HepG2 (cell line): ENCODE results near the gene KAT6B. TPM values are rescaled to one million over a fixed set of nuclear protein-coding genes. Genes with fewer than 3 reads are reported as not detected.

Experiments
- ATAC-seq: fragments of 200-7000 bp; cut with Tn5 transposase; 3 replicates; pipeline ENCODE4 v1.9.1; 2020; ENCODE audit warnings: mild to moderate bottlenecking, moderate library complexity
- BruUV-seq: library from RNA; stranded (reverse); fragments of 400-500 nt; replicated peaks from 2 replicates; lab custom pipeline; 2021; lab: Mats Ljungman, UMichigan
- CTCF ChIA-PET: fragments of 300-600 bp; formaldehyde crosslinking; extraction: SDS; loops from one replicate; lab custom pipeline; 2021; ENCODE audit warnings: low total read pairs, inconsistent platforms, low intra/inter-chr PET ratio; lab: Yijun Ruan, JAX
- POLR2A ChIA-PET: fragments of 350-600 bp; sonication (Branson Sonifier 250); formaldehyde crosslinking; loops from one replicate; lab custom pipeline; 2020; ENCODE audit warnings: antibody characterized with exemption, inconsistent platforms; lab: Yijun Ruan, JAX
- DNase-seq: peaks from one replicate; pipeline ENCODE4 v3.0.0-alpha.2; 2015; ENCODE audit warnings: low spot score
- FAIRE-seq: peaks from 3 replicates; lab custom pipeline; 2011; peaks lifted over from hg19 to GRCh38; lab: Jason Lieb, UNC
- H2AFZ ChIP-seq: one replicate; pipeline ENCODE4 v1.6.1; 2011; ENCODE audit warnings: low read length, inconsistent platforms
- H3K27ac ChIP-seq: fragments of 300-600 bp; 3 replicates; pipeline ENCODE4 v1.8.0; 2011; ENCODE audit warnings: mixed run types, mild to moderate bottlenecking, mixed read lengths, low read length, inconsistent platforms; ENCODE audit not compliant: insufficient read depth; ENCODE audit errors: extremely low read length
- H3K27me3 ChIP-seq, 2 experiments: fragments of 200-600 bp in 1 of 2; 2 replicates in 1 of 2; 3 replicates in 1 of 2; pipeline versions ENCODE4 v1.6.0 to v1.8.0; 2011; ENCODE audit warnings: low read length in 2 of 2, mild to moderate bottlenecking in 2 of 2, moderate library complexity in 2 of 2, inconsistent platforms in 1 of 2; ENCODE audit not compliant: insufficient read depth in 2 of 2, control insufficient read depth in 1 of 2
- H3K36me3 ChIP-seq, 2 experiments: fragments of 200-600 bp in 1 of 2; replicated peaks in 1 of 2; 2 replicates in 1 of 2; 3 replicates in 1 of 2; pipeline versions ENCODE4 v1.5.1 to v1.8.0; 2011; ENCODE audit warnings: low read length in 2 of 2, inconsistent platforms in 1 of 2; ENCODE audit not compliant: insufficient read depth in 2 of 2, control insufficient read depth in 1 of 2
- H3K4me1 ChIP-seq: 2 replicates; pipeline ENCODE4 v1.5.1; 2012; ENCODE audit warnings: low read length, inconsistent platforms; ENCODE audit not compliant: insufficient read depth
- H3K4me2 ChIP-seq: 2 replicates; pipeline ENCODE4 v1.6.0; 2011; ENCODE audit warnings: low read depth, low read length, inconsistent platforms
- H3K4me3 ChIP-seq, 3 experiments: fragments of 200-600 bp in 1 of 3; sonication (generic), shearing (Covaris generic) in 1 of 3; replicated peaks in 1 of 3; 2 replicates each; pipeline ENCODE4 v1.5.1; 2011 to 2016; ENCODE audit warnings: low read length in 3 of 3, inconsistent platforms in 2 of 3, low read depth in 2 of 3, mild to moderate bottlenecking in 2 of 3, control low read depth in 1 of 3, mixed read lengths in 1 of 3; ENCODE audit not compliant: insufficient read depth in 1 of 3
- H3K79me2 ChIP-seq: one replicate; pipeline ENCODE4 v1.6.1; 2011; ENCODE audit warnings: low read length, inconsistent platforms; ENCODE audit not compliant: insufficient read depth
- H3K9ac ChIP-seq: 2 replicates; pipeline ENCODE4 v1.6.0; 2011; ENCODE audit warnings: mild to moderate bottlenecking, low read depth, low read length, inconsistent platforms; ENCODE audit not compliant: insufficient read depth
- H3K9me3 ChIP-seq: 2 replicates; pipeline ENCODE4 v1.5.1; 2012; ENCODE audit warnings: mild to moderate bottlenecking, low read length
- H4K20me1 ChIP-seq: 2 replicates; pipeline ENCODE4 v1.6.0; 2011; ENCODE audit warnings: inconsistent platforms, mild to moderate bottlenecking, low read length, moderate library complexity; ENCODE audit not compliant: insufficient read depth
- GMEB2 ChIP-seq: IDR thresholded peaks from 2 replicates; pipeline ENCODE4 v1.6.1; 2016; ENCODE audit warnings: missing biosample characterization, missing genetic modification reagents, low read depth
- JARID2 ChIP-seq: sonication (generic); formaldehyde crosslinking; IDR thresholded peaks from 2 replicates; pipeline ENCODE4 v1.8.1; 2023; ENCODE audit warnings: missing genetic modification reagents, inconsistent platforms; ENCODE audit not compliant: insufficient replicate concordance
- KLF6 ChIP-seq: IDR thresholded peaks from 2 replicates; pipeline ENCODE4 v1.8.0; 2016; ENCODE audit warnings: missing biosample characterization, missing genetic modification reagents
- MXI1 ChIP-seq: IDR thresholded peaks from 3 replicates; pipeline ENCODE4 v1.6.1; 2012; ENCODE audit warnings: low read depth, low read length, inconsistent platforms, borderline replicate concordance
- NCOA1 ChIP-seq: sonication (generic); formaldehyde crosslinking; IDR thresholded peaks from 2 replicates; pipeline ENCODE4 v1.9.0; 2021; ENCODE audit warnings: missing genetic modification reagents
- SUZ12 ChIP-seq: fragments of 150-350 bp; IDR thresholded peaks from 2 replicates; pipeline ENCODE4 v1.6.1; 2014; ENCODE audit warnings: low read depth, low read length
- ZNF367 ChIP-seq: sonication (generic); formaldehyde crosslinking; IDR thresholded peaks from 2 replicates; pipeline ENCODE4 v1.4.0; 2020; ENCODE audit warnings: missing genetic modification reagents, borderline replicate concordance
- ZNF609 ChIP-seq: sonication (generic); formaldehyde crosslinking; IDR thresholded peaks from 2 replicates; pipeline ENCODE4 v1.4.0; 2020; ENCODE audit warnings: mild to moderate bottlenecking, missing genetic modification reagents, borderline replicate concordance
- ZNF687 ChIP-seq: sonication (generic); formaldehyde crosslinking; IDR thresholded peaks from 2 replicates; pipeline ENCODE4 v1.5.1; 2020; ENCODE audit warnings: mild to moderate bottlenecking, missing genetic modification reagents, moderate library complexity
- WGBS: methylation state at CpG from one replicate; pipeline ENCODE4 v1.1.6; 2017; ENCODE audit warnings: low lambda C conversion rate; 5-methylcytosine and 5-hydroxymethylcytosine counted together
- in situ Hi-C: cut with HindIII; loops from 2 replicates; pipeline ENCODE4 v1.10.0; 2017; ENCODE audit warnings: low pct_unique_long_range_greater_than_20kb; ENCODE audit not compliant: extremely low pct_ligation_motif_present
- intact Hi-C: fragments of 100-400 bp; cut with micrococcal nuclease; formaldehyde crosslinking; loops from one replicate; pipeline ENCODE4 v1.10.0; 2022; ENCODE audit not compliant: unreplicated experiment
- polyA plus RNA-seq, 8 experiments: library from polyadenylated mRNA; depleted of rRNA in 3 of 8; stranded (reverse) in 7 of 8; unstranded in 1 of 8; fragments of >200 nt; fragmentation: Illumina TruSeq in 4 of 8; extraction: Trizol in 4 of 8; gene quantifications; 2 replicates each; pipeline versions ENCODE4 v1.2.1 to v1.2.3, GENCODE V29; 2011 to 2016; ENCODE audit warnings: low read depth in 4 of 8, missing spikeins in 1 of 8, mixed read lengths in 1 of 8; ENCODE audit not compliant: insufficient read depth in 1 of 8
- total RNA-seq, 5 experiments: library from RNA; depleted of rRNA; stranded (reverse); fragments of >200 nt; fragmentation: Illumina TruSeq; extraction: Trizol; gene quantifications; 2 replicates each; pipeline ENCODE4 v1.2.3, GENCODE V29; 2016; ENCODE audit warnings: low read depth in 1 of 5

Gene KAT6B
- total and polyA plus RNA-seq, 2 of the 13 experiments (the other 11 are each of a cell fraction or from before 2014, with no cell fraction given) = 3.0 to 9.5 TPM

- no peak for TF ChIP-seq ZNF609 (CRISPR knock-in tag)
- no peak for TF ChIP-seq GMEB2 (CRISPR knock-in tag)
- TF ChIP-seq ZNF367 (CRISPR knock-in tag) = no peak
- TF ChIP-seq KLF6 = no peak
Observed at GRCh38 chr10:74955796-74956195, 129.4 kb downstream of the KAT6B start (continued).

GRCh38 chr10:74956555-74957111 is 130.2 kb downstream of the KAT6B start:
- H3K4me3 ChIP-seq = no peak overlapping the region
- 90% methylated on average over 1 of the region's 1 CpG for WGBS
- H4K20me1 ChIP-seq = no peaks in the 10 kb centered on the region
- H2AFZ ChIP-seq = no peak overlapping the region
- no peak overlapping the region for H3K9ac ChIP-seq
- intact Hi-C loops (no loop called here), in situ Hi-C loops (no loop called here)
- H3K9me3 ChIP-seq = no peaks in the 10 kb centered on the region
- no peaks in the 10 kb centered on the region for H3K27me3 ChIP-seq
- ATAC-seq (no peak), DNase-seq (no peak), FAIRE-seq (no peak)
- ChIA-PET CTCF (no interaction called here), POLR2A (no interaction called here)
- no peaks in the 10 kb centered on the region for H3K79me2 ChIP-seq
- H3K27ac ChIP-seq = no peak overlapping the region
- BruUV-seq = no TSS peak
- no peak overlapping the region for H3K4me2 ChIP-seq
- H3K36me3 ChIP-seq = no peaks in the 10 kb centered on the region; a peak in 1 of 5 replicates
- H3K4me1 ChIP-seq = peaks cover 31% of the 10 kb centered on the region
- TF ChIP-seq JARID2 = no peak
- no peak for TF ChIP-seq NCOA1 (CRISPR knock-in tag)
- TF ChIP-seq ZNF687 (CRISPR knock-in tag) = no peak
- no peak for TF ChIP-seq SUZ12
- no peak for TF ChIP-seq MXI1
